GM21528 (cell line): ENCODE results near the gene CLDN15.
"Not testable (repeated sequence)": the region's sequence is repeated elsewhere in the genome, so short reads cannot be mapped to it uniquely, and the experiment has no call there.

ENCODE experiments used
- ATAC-seq: cut with Tn5 transposase; IDR thresholded peaks from one replicate; pipeline ENCODE4 v1.9.1; 2021; ENCODE audit warnings: mild to moderate bottlenecking, moderate library complexity; ENCODE audit not compliant: unreplicated experiment, low FRiP score

The CLDN15 gene

GRCh38 chr7:101200862-101201599 is 36.6 kb downstream of the CLDN15 start, which contains the start of gene MOGAT3:
Gene MOGAT3, minus strand, starts transcription at chr7:101201036. Its CDS starts 182 bp downstream, at chr7:101200854.
- no peak for ATAC-seq

DNA sequence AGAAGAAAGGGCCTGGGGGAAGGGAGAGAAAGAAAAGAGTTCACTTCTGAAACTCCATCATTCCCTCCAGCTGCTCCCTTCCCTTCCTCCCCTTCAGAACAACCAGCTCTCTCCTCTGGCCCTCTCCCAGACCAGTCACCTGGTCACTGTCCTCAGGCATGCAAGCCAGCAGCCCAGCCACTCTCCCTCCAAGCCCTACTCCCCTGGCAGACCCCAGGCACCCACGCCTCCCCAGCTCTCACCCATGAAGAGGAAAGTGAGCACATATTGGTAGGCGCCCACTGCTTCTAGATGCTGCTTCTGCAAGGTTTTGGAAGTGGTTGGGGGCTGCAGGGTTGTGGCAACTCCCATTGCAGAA is 37.1 kb downstream of the CLDN15 start:
- no peak for ATAC-seq

DNA sequence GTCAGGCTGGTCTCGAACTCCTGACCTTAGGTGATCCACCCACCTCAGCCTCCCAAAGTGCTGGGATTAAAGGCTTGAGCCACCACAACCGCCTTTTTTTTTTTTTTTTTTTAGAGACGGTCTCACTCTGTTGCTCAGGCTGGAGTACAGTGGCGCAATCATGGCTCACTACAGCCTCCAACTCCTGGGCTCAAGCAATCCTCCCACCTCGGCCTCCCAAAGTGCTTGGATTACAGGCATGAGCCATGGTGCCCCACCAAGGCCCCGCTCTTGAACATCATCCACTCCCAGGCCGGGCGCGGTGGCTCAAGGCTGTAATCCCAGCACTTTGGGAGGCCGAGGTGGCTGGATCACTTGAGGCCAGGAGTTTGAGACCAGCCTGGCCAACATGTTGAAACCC is 38.1 kb downstream of the CLDN15 start:
- not testable (repeated sequence) for ATAC-seq

- no peak for ATAC-seq
Measured at GRCh38 chr7:101198476-101198875, 39.1 kb downstream of the CLDN15 start.

GRCh38 chr7:101197991-101198390 is 39.6 kb downstream of the CLDN15 start:
- no peak for ATAC-seq

DNA sequence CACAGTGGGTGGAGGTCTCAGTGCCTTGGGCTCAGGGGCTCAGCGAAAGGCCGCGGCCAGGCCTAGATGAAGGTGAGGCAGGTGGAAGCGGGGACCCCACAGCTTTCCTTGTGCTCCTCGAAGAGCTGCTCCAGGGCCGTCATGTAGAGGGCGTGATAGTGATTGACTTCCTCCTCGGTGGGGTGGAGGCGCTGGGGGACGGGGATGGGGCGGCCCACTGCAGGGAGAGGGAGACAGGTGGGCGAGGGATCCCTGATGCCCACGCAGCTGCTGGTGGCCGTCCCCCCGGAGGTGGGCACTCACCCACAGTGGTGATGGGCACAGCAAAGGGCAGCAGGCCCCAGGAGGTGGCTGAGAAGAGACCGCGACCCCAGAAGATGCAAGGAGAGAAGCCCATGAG is 41.7 kb downstream of the CLDN15 start:
- no peak for ATAC-seq

DNA sequence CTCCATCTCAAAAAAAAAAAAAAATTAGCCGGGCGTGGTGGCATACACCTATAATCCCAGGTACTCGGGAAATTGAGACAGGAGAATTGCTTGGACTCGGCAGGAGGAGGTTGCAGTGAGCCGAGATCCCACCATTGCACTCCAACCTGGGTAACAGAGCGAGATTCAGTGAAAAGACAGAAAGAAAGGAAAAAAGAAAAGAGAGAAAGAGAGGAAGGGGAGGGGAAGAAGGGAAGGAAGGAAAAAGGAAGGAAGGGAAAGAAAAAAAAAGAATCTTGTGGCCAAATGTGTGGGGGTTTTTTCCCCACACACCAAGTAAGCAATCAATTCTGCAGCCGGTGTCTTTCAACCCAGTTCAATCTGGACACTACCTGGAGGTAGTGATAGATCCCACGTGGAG is 48.5 kb downstream of the CLDN15 start:
- no peak for ATAC-seq

GRCh38 chr7:101186844-101187428 is 50.7 kb downstream of the CLDN15 start:
- ATAC-seq = no peak

DNA sequence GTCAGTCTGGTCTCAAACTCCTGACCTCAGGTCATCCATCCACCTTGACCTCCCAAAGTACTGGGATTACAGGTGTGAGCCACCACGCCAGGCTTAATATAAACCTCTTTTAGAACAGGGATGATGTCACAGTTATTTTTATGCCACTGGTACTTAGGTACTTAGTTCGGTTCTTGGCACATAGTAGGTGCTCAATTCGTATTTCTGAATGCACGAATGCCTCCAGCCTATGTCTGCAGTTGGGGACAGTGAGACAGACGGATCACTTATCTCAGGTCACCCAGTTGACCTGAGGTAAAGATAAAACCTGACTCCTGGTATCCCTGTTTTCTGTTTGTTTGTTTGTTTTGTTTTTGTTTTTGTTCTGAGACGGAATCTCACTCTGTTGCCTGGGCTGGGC is 51.4 kb downstream of the CLDN15 start:
- ATAC-seq = no peak

DNA sequence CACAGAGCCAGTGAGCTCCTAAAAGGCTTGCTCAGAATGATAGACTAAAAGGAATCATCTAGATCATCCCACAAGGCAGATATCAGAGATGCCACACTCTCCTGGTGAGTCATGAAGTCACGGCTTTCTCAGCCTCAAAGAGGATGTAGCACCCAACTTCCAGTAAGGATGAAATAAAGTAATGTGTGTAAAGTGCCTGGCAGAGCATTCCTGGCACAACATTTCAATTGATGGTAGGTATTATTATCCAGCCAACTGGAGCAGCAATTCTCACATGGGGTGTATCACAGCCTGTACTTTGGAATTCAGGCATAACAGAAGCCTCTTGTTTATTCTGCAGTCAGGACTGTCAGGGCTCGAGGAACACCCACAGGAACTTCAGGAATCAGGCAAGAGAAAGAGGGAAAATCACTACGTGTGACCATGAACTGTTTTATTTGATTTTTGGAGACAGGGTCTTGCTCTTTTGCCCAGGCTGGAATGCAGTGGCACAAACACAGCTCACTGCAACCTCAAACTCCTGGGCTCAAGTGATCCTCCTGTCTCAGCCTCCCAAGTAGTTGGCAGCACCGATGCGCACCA is 52.3 kb downstream of the CLDN15 start:
- ATAC-seq = no peak
